ENCODE data around the gene CABLES2.

GRCh38 chr20:62408055-62408454 is 970 bp upstream of the CABLES2 start:
- no peak for TF ChIP-seq EZH2 (IDR thresholded peaks at IDR 0.05; ENCODE audit: low read length, unreplicated experiment)
- TF ChIP-seq CTCF (conservative IDR thresholded peaks at IDR 0.05; ENCODE audit: low read depth, low read length): no peak
- no peak for TF ChIP-seq EZH2phosphoT487 (IDR thresholded peaks at IDR 0.05; ENCODE audit: borderline replicate concordance, low read length)

Data from PC-3 (cell line).